Uterus (tissue), 4 donors: Measurements from ENCODE around the gene RSAD1. TPM values are rescaled to one million over a fixed set of nuclear protein-coding genes. Genes with fewer than 3 reads are reported as not detected.

Experiments used
- DNase-seq, 2 donors: peaks; one replicate each; pipeline ENCODE4 v3.0.0-alpha.2; 2019 to 2020
- H3K27ac ChIP-seq, 2 donors: fragments of 200-600 bp; sonication (generic); 1 replicate in 1 of 2; 2 replicates in 1 of 2; pipeline ENCODE4 v1.5.1; 2016 to 2018
- H3K27me3 ChIP-seq, 2 donors: fragments of 200-600 bp; sonication (generic); one replicate each; pipeline ENCODE4 v1.5.1; 2018 to 2019; ENCODE audit warnings: control low read depth in 1 of 2
- H3K36me3 ChIP-seq, 2 donors: fragments of 200-600 bp; sonication (generic); one replicate each; pipeline ENCODE4 v1.5.1; 2019; ENCODE audit warnings: control low read depth in 1 of 2
- H3K4me1 ChIP-seq, 2 donors: fragments of 200-600 bp; sonication (generic); one replicate each; pipeline ENCODE4 v1.5.1; 2018 to 2019; ENCODE audit warnings: control low read depth in 1 of 2
- H3K4me3 ChIP-seq, 2 donors: fragments of 200-600 bp; sonication (generic); 1 replicate in 1 of 2; 2 replicates in 1 of 2; pipeline ENCODE4 v1.5.1; 2018 to 2019; ENCODE audit warnings: mild to moderate bottlenecking in 1 of 2
- H3K9me3 ChIP-seq, 2 donors: fragments of 200-600 bp; sonication (generic); one replicate each; pipeline ENCODE4 v1.5.1; 2019; ENCODE audit warnings: control low read depth in 1 of 2
- POLR2A ChIP-seq, 2 donors: fragments of 450-650 bp; IDR thresholded peaks; one replicate each; pipeline ENCODE4 v1.6.1; 2016; ENCODE audit warnings: antibody characterized with exemption in 2 of 2, mild to moderate bottlenecking in 1 of 2, moderate library complexity in 1 of 2
- intact Hi-C: fragments of 100-400 bp; cut with DNase I; formaldehyde crosslinking; loops from one replicate; pipeline ENCODE4 v1.15.1; 2023; ENCODE audit warnings: low total_unique reads
- total RNA-seq, 4 donors: library from RNA; depleted of rRNA in 3 of 4; stranded (reverse); fragments of >200 nt in 3 of 4; gene quantifications; one replicate each; pipeline versions ENCODE4 v1.1.0 to v1.2.4, GENCODE V29; 2014 to 2023
- TF ChIP-seq, protein P1 (sequence below), 4 experiments: fragments of 200-600 bp in 2 of 4; fragments of 450-650 bp in 2 of 4; sonication (generic) in 2 of 4; IDR thresholded peaks; one replicate each; pipeline ENCODE4 v1.5.1; 2016 to 2019; ENCODE audit warnings: antibody characterized with exemption in 4 of 4, mild to moderate bottlenecking in 2 of 4, moderate library complexity in 1 of 4
- donor health status: DM: yes; HTN: yes; CAD: no.

RSAD1 gene
- total RNA-seq, 4 donors from 2014 or later = 12.9 to 42.6 (median 30.7) TPM

DNA sequence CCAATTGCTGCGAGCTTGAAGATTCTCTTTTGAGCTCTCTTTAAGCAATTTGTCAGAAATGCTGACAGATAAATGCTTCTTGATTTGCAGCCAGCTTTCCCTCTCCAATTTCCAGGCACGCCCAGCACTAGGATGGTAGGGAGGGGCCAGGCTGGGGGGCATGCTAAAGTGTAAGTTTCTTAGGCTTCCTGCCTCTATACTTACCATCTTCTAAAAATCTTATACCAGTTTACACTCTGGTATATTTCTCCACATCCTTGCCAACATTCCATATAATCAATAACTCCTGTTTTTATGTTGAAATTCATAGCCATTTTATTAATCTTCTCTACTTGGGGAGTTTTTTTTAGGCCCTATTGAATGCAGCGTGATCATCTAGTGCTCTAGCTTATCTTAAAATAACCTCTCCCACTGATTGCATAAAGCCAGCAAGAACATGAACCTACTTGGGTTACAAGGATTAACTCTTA is 35.1 kb upstream of the RSAD1 start:
- H3K27ac ChIP-seq = no peak overlapping the region
- H3K9me3 ChIP-seq = no peaks in the 10 kb centered on the region
- intact Hi-C loops = no loop called here
- H3K27me3 ChIP-seq = no peaks in the 10 kb centered on the region
- no peak for DNase-seq
- TF ChIP-seq, protein P1, sequence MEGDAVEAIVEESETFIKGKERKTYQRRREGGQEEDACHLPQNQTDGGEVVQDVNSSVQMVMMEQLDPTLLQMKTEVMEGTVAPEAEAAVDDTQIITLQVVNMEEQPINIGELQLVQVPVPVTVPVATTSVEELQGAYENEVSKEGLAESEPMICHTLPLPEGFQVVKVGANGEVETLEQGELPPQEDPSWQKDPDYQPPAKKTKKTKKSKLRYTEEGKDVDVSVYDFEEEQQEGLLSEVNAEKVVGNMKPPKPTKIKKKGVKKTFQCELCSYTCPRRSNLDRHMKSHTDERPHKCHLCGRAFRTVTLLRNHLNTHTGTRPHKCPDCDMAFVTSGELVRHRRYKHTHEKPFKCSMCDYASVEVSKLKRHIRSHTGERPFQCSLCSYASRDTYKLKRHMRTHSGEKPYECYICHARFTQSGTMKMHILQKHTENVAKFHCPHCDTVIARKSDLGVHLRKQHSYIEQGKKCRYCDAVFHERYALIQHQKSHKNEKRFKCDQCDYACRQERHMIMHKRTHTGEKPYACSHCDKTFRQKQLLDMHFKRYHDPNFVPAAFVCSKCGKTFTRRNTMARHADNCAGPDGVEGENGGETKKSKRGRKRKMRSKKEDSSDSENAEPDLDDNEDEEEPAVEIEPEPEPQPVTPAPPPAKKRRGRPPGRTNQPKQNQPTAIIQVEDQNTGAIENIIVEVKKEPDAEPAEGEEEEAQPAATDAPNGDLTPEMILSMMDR (IDR thresholded peaks at IDR 0.05) = no peak
- no peak for TF ChIP-seq POLR2A (IDR thresholded peaks at IDR 0.05)
- H3K36me3 ChIP-seq = no peaks in the 10 kb centered on the region
- H3K4me3 ChIP-seq = no peak overlapping the region
- no peaks in the 10 kb centered on the region for H3K4me1 ChIP-seq

DNA sequence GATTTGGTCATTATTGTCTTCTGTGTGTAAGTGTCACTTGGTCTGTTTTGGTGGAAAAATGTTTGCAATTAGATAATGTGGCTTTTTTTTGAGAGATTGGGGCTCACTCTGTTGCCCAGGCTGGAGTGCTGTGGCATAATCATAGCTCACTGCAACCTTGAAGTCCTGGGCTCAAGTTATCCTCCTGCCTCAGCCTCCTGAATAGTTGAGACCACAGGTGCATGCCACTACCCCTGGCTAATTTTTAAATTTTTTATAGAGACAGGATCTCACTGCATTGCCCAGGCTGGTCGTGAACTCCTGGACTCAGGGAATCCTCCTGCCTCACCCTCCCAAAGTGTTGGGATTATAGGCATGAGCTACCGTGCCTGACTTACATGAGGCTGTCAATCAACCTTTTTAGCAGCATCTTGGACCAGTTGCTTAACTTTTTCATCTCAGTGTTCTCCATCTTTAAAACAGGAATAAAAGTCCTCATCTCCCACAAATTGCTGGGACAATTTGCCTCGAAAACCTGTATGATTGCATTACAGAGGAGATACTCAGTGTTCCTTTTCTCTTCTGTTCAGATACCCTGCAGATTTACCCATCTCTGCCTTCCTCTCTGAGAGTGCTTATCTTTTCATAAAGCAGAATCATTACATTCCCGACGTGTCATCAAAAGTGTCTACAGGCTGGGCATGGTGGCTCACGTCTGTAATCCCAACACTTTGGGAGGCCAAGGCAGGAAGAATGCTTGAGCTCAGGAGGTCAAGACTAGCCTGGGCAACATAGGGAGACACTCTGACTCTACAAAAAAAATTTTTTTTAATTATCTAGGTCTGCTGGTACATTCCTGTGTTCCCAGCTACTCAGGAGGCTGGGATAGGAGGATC is 33.6 kb upstream of the RSAD1 start:
- no peak for TF ChIP-seq POLR2A (IDR thresholded peaks at IDR 0.05)
- TF ChIP-seq, protein P1 (IDR thresholded peaks at IDR 0.05) = no peak
- no peaks in the 10 kb centered on the region for H3K4me1 ChIP-seq
- H3K9me3 ChIP-seq = no peaks in the 10 kb centered on the region
- intact Hi-C loops = no loop called here
- no peaks in the 10 kb centered on the region for H3K36me3 ChIP-seq
- no peak overlapping the region for H3K4me3 ChIP-seq
- no peak overlapping the region for H3K27ac ChIP-seq
- no peaks in the 10 kb centered on the region for H3K27me3 ChIP-seq
- DNase-seq = no peak

DNA sequence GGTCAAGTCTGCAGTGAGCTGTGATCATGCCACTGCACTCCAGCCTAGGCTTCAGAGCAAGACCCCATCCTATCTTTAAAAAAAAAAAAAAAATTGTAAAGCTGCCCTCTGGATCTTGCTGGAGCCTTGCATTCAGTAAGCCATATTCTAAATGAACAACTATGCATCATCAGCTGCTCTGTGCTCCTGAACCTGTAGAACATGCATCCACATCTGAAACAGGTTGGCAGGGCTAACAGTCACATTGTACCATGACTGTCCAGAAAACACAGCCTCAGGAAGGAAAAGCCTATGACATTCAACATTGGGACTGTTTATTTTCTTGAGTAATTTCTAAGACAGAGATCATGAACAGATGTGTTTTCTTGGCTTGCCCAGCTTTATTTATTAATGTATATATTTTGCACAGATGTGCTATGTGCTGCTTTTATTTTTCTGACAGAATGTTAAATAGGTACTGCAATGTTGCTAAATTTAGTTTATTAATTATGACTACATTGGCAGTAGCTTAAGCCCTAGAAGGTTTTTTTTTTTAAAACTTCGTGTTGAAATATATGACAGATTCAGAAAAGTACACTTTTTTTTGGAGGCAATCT is 32.8 kb upstream of the RSAD1 start:
- no peak overlapping the region for H3K4me3 ChIP-seq
- TF ChIP-seq POLR2A (IDR thresholded peaks at IDR 0.05) = no peak
- TF ChIP-seq, protein P1 (IDR thresholded peaks at IDR 0.05) = no peak
- no peak for DNase-seq
- H3K27me3 ChIP-seq = no peaks in the 10 kb centered on the region
- intact Hi-C loops = no loop called here
- H3K27ac ChIP-seq = no peak overlapping the region
- H3K36me3 ChIP-seq = no peaks in the 10 kb centered on the region
- no peaks in the 10 kb centered on the region for H3K9me3 ChIP-seq
- no peaks in the 10 kb centered on the region for H3K4me1 ChIP-seq

DNA sequence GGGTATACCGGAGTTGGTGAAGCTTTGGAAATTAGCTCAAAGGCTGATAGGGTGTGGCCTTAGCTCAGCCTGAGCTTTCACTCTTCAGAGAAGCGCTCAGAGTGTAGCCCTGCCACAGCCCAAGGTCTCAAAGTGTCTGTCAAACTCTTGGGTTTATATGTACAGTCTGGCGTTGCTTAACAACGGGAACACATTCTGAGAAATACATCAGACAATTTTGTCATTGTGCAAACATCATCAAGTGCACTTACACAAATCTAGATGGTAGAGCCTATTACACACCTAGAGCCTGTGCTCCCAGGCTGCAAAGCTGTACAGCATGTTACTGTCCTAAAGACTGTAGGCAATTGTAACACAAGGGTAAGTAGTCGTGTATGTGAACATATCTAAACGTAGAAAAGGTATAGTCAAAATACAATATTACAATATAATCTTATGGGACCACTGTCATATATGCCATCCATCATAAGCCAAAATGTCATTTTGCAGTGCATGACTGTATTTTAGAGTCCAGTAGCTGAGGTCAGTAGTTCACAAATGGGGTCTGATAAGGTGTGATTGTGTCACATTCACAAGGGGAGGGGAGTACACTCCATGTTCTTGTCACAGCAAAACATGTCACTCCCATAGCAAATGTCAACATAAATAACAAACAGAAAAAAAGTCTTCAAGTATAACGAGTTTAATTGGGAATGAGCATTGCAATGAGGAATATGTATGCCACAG is 30.6 kb upstream of the RSAD1 start:
- Histone ChIP-seq H3K4me1 (no peaks in the 10 kb centered on the region), H3K27me3 (no peaks in the 10 kb centered on the region), H3K4me3 (no peak overlapping the region), H3K9me3 (no peaks in the 10 kb centered on the region), H3K27ac (no peak overlapping the region), H3K36me3 (no peaks in the 10 kb centered on the region)
- intact Hi-C loops = no loop called here
- DNase-seq = no peak
- TF ChIP-seq, protein P1 (IDR thresholded peaks at IDR 0.05) = no peak
- no peak for TF ChIP-seq POLR2A (IDR thresholded peaks at IDR 0.05)
